HG02571 (cell line): Measurements from ENCODE around the gene ATF4.
"Not testable (repeated sequence)": the region's sequence is repeated elsewhere in the genome, so short reads cannot be mapped to it uniquely, and the experiment has no call there.

ENCODE experiments used
- ATAC-seq: cut with Tn5 transposase; IDR thresholded peaks from one replicate; pipeline ENCODE4 v1.9.1; 2021; ENCODE audit warnings: mild to moderate bottlenecking, moderate library complexity; ENCODE audit not compliant: unreplicated experiment

The ATF4 gene

GRCh38 chr22:39510529-39511149, 9.7 kb upstream of the ATF4 start:
- ATAC-seq = no peak

- no peak for ATAC-seq
Observed at GRCh38 chr22:39511226-39511625, 9.1 kb upstream of the ATF4 start.

- no peak for ATAC-seq
Observed at GRCh38 chr22:39512026-39512425, 8.3 kb upstream of the ATF4 start.

- no peak for ATAC-seq
Observed at GRCh38 chr22:39513791-39514190, 6.6 kb upstream of the ATF4 start.

GRCh38 chr22:39514373-39514973, 5.9 kb upstream of the ATF4 start:
- no peak for ATAC-seq

- no peak for ATAC-seq
Observed at GRCh38 chr22:39515266-39516050, 4.9 kb upstream of the ATF4 start.

GRCh38 chr22:39517470-39517869, 2.9 kb upstream of the ATF4 start:
- ATAC-seq = no peak

GRCh38 chr22:39518144-39518786, 2.1 kb upstream of the ATF4 start:
- ATAC-seq = no peak

GRCh38 chr22:39518996-39519680, 1.2 kb upstream of the ATF4 start:
- ATAC-seq = no peak

GRCh38 chr22:39519681-39520225, 609 bp upstream of the ATF4 start:
- peak; percentile 79 for ATAC-seq

- not testable (repeated sequence) for ATAC-seq
Observed at GRCh38 chr22:39521106-39521885, 934 bp downstream of the ATF4 start.

GRCh38 chr22:39522091-39522490, 1.7 kb downstream of the ATF4 start:
- ATAC-seq = not testable (repeated sequence)

- ATAC-seq = no peak
Observed at GRCh38 chr22:39522567-39523300, 2.4 kb downstream of the ATF4 start.

GRCh38 chr22:39524089-39524752, 3.9 kb downstream of the ATF4 start:
- no peak for ATAC-seq

GRCh38 chr22:39524753-39525657, 4.6 kb downstream of the ATF4 start:
- no peak for ATAC-seq

GRCh38 chr22:39525658-39525975, 5.3 kb downstream of the ATF4 start:
- no peak for ATAC-seq

- no peak for ATAC-seq
Observed at GRCh38 chr22:39526736-39527171, 6.4 kb downstream of the ATF4 start.

GRCh38 chr22:39527481-39527961, 7.2 kb downstream of the ATF4 start:
- ATAC-seq = no peak
